ENCODE results near the gene SERPINB6.

The SERPINB6 gene

DNA sequence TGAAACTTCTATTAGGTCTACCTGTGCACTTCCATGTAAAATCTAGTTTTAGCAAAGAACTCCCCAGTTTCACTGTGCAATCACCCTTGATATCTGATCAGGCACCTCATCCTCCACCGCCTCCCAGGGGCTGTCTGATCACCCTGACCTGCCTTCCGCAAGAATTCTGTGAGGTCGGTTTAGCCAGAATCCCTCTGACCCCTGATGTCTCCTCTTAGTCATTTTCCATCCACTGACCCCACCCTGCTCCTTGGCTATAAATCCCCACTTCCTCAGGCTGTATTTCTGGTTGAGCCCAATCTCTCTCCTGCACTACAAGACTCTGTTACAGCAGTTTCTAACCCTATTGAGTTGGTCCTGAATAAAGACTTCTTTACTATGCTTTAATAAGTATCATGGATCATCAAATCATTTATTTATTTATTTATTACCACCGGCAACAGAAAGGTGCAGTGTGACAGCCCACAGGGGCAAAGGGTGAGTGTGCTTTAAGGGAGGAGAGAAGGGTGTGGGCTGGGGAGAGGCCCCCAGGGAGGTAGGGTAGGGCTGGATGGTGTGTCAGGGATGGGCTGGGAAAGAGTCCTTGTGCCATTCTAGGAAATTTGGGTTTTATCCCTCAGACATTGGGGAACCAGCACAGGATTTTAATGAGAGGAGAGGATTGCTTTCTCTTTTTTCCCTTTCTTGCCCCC, 11.2 kb upstream of the SERPINB6 start:
- no peak overlapping the region for H3K4me3 ChIP-seq (ENCODE audit: low read depth, low read length)

DNA sequence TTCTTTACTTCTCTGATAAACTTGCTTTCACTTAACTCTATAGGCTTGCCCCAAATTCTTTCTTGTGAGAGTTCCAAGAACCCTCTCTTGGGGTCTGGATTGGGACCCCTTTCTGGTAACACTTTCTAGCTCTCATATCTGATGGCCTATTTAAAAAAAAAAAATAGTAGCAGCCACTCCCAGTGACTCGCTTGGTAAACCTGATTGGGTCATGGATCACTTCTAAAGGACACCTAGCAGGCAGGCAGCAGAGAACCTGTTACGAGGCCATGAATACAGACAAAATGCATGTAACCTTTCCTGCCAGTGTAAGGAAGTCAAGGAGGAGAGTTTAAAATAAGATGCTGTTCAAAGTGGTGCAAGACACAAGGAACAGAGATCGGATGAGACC, 9.1 kb upstream of the SERPINB6 start:
- no peak overlapping the region for H3K4me3 ChIP-seq (ENCODE audit: low read depth, low read length)
- TF ChIP-seq, protein P1, sequence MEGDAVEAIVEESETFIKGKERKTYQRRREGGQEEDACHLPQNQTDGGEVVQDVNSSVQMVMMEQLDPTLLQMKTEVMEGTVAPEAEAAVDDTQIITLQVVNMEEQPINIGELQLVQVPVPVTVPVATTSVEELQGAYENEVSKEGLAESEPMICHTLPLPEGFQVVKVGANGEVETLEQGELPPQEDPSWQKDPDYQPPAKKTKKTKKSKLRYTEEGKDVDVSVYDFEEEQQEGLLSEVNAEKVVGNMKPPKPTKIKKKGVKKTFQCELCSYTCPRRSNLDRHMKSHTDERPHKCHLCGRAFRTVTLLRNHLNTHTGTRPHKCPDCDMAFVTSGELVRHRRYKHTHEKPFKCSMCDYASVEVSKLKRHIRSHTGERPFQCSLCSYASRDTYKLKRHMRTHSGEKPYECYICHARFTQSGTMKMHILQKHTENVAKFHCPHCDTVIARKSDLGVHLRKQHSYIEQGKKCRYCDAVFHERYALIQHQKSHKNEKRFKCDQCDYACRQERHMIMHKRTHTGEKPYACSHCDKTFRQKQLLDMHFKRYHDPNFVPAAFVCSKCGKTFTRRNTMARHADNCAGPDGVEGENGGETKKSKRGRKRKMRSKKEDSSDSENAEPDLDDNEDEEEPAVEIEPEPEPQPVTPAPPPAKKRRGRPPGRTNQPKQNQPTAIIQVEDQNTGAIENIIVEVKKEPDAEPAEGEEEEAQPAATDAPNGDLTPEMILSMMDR (IDR thresholded peaks at IDR 0.05; ENCODE audit: insufficient read depth, low read depth, low read length, missing control alignments): no peak
- DNase-seq (ENCODE audit: low read depth): no peak

More for the DNA sequence above, 11.2 kb upstream of the SERPINB6 start:
- TF ChIP-seq, protein P1 (IDR thresholded peaks at IDR 0.05; ENCODE audit: insufficient read depth, low read depth, low read length, missing control alignments): no peak
- DNase-seq (ENCODE audit: low read depth): no peak

DNA sequence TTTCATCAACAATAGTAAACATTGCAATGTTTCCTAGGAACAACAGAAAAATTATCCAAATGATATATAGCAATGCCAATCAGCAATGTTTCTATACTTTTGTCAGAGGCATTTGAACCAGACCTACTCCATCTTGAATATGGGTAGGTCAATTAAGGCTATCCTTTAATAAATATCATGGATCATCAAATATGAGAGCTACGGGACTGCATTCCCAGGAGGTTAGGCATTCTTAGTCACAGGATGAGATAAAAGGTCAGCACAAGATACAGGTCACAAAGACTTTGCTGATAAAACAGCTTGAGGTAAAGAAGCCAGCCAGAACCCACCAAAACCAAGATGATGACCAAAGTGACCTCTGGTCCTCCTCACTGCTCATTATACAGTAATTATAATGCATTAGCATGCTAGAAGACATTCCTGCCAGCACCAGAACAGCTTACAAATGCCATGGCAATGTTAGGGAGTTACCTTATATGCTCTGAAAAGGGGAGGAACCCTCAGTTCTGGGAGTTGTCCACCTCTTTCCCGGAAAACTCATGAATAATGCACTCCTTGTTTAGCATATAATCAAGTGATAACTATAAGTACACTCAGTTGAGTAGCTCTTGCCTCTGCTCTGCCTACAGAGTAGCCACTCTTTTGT, 8.6 kb upstream of the SERPINB6 start:
- DNase-seq (ENCODE audit: low read depth): no peak
- H3K4me3 ChIP-seq (ENCODE audit: low read depth, low read length): no peak overlapping the region
- TF ChIP-seq, protein P1 (IDR thresholded peaks at IDR 0.05; ENCODE audit: insufficient read depth, low read depth, low read length, missing control alignments): no peak

DNA sequence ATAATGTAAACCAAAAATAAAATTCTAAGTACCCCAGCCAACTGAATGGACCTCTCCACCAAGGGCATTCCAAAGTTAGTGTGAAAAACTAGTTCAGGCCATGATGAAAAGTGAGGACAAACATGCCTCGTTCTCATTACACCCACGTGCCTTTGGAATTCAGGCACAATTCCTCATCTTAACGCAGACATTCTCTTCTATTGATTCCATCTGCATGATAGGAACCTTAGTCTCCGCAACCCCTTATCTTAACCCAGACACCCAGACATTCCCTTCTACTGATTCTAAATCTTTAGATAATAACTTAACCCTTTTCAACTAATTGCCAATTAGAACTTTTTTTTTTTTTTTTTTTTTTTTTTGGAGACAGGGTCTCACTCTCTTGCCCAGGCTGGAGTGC, 7.6 kb upstream of the SERPINB6 start:
- no peak for DNase-seq (ENCODE audit: low read depth)
- no peak overlapping the region for H3K4me3 ChIP-seq (ENCODE audit: low read depth, low read length)
- TF ChIP-seq, protein P1 (IDR thresholded peaks at IDR 0.05; ENCODE audit: insufficient read depth, low read depth, low read length, missing control alignments): no peak

DNA sequence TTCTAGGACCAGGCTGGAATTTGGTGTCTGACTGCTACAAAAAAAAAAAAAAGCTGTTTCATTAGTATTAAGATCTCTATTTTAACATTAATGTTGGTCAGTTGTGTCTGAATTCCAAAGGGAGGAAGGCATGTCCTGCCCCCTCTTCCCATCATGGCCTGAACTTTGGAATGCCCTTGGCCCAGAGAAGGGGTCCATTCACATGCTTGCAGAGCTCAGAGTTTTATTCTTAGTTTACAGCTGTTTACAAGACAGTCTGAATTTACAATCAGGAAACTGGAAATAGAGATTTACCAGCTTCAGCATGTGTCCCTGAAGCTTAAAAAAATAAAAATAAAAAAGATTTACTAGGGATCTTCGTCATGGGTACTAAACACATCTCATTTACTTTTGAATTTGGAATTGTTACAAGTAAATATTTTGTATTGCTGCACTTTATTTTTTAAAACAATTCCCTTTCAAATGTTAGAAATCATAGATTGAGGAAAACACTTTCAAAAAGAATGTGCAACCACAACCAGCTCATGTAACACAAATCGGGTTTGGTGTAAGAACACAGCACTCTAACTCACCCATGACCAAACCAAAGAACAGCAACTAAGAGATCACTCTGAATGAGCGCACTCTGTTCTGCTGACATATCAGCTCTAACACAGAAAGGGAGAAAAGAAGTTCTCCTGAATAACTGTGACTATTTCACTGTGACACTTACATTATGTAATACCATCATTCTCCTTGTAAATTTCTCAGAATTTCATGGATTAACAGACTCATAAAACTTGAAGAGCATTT, 6.6 kb upstream of the SERPINB6 start:
- TF ChIP-seq, protein P1 (IDR thresholded peaks at IDR 0.05; ENCODE audit: insufficient read depth, low read depth, low read length, missing control alignments): no peak
- no peak for DNase-seq (ENCODE audit: low read depth)
- no peak overlapping the region for H3K4me3 ChIP-seq (ENCODE audit: low read depth, low read length)

DNA sequence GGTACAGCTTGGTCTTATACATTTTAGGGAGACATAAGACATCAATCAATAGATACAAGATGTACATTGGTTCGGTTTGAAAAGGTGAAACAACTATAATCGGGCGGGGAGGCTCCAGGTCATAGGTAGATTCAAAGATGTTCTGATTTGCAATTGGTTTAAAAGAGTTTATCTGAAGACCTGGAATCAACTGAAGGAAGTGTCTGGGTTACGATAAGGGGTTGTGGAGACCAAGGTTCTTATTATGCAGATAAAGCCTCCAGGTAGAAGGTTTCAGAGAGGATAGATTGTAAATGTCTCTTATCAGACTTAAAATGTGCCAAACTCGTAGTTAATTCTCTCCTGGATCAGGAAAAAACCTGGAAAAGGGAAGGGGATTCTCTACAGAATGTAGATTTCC, 5.9 kb upstream of the SERPINB6 start:
- H3K4me3 ChIP-seq (ENCODE audit: low read depth, low read length): no peak overlapping the region
- no peak for DNase-seq (ENCODE audit: low read depth)
- TF ChIP-seq, protein P1 (IDR thresholded peaks at IDR 0.05; ENCODE audit: insufficient read depth, low read depth, low read length, missing control alignments): no peak

All from GM12865 (cell line).